Fibroblast of lung (primary cell): ENCODE measurements around the gene P2RX1. TPM values are rescaled to one million over a fixed set of nuclear protein-coding genes. Genes with fewer than 3 reads are reported as not detected.

Experiments
- DNase-seq, 2 donors: peaks; one replicate each; pipeline versions ENCODE4 v3.0.0 to v3.0.0-alpha.2; 2010; ENCODE audit warnings: low read depth in 2 of 2
- H2AFZ ChIP-seq: 2 replicates; pipeline ENCODE4 v1.5.1; 2012; ENCODE audit warnings: low read length, control low read depth, inconsistent platforms
- H3K27ac ChIP-seq: 2 replicates; pipeline ENCODE4 v1.5.1; 2011; ENCODE audit warnings: low read length, control low read depth; ENCODE audit not compliant: insufficient read depth
- H3K27me3 ChIP-seq: 2 replicates; pipeline ENCODE4 v1.5.1; 2011; ENCODE audit warnings: mild to moderate bottlenecking, low read length; ENCODE audit not compliant: control insufficient read depth, insufficient read depth
- H3K36me3 ChIP-seq: 2 replicates; pipeline ENCODE4 v1.5.1; 2011; ENCODE audit warnings: low read length; ENCODE audit not compliant: control insufficient read depth, insufficient read depth
- H3K4me1 ChIP-seq: 2 replicates; pipeline ENCODE4 v1.5.1; 2011; ENCODE audit warnings: low read length; ENCODE audit not compliant: control insufficient read depth, insufficient read depth; ENCODE audit errors: extremely low read depth
- H3K4me2 ChIP-seq: 2 replicates; pipeline ENCODE4 v1.5.1; 2011; ENCODE audit warnings: low read length, control low read depth; ENCODE audit not compliant: insufficient read depth; ENCODE audit errors: extremely low read depth
- H3K4me3 ChIP-seq, 4 experiments: fragments of 200-600 bp in 1 of 4; sonication (generic) in 1 of 4; replicated peaks in 1 of 4; 2 replicates each; pipeline ENCODE4 v1.5.1; 2011 to 2016; ENCODE audit warnings: low read length in 4 of 4, low read depth in 3 of 4, mild to moderate bottlenecking in 3 of 4, control low read depth in 2 of 4, inconsistent platforms in 1 of 4, mixed read lengths in 1 of 4; ENCODE audit not compliant: insufficient read depth in 1 of 4; ENCODE audit errors: control extremely low read depth in 1 of 4
- H3K79me2 ChIP-seq: 2 replicates; pipeline ENCODE4 v1.5.1; 2012; ENCODE audit warnings: mild to moderate bottlenecking, low read length, inconsistent platforms; ENCODE audit not compliant: control insufficient read depth, insufficient read depth
- H3K9ac ChIP-seq: 2 replicates; pipeline ENCODE4 v1.5.1; 2011; ENCODE audit warnings: mild to moderate bottlenecking, low read length, control low read depth; ENCODE audit not compliant: insufficient read depth
- H3K9me3 ChIP-seq: 2 replicates; pipeline ENCODE4 v1.5.1; 2012; ENCODE audit warnings: low read depth, low read length; ENCODE audit not compliant: control insufficient read depth, insufficient read depth
- H4K20me1 ChIP-seq: 2 replicates; pipeline ENCODE4 v1.5.1; 2011; ENCODE audit warnings: low read length; ENCODE audit not compliant: control insufficient read depth, insufficient read depth; ENCODE audit errors: extremely low read depth
- CTCF ChIP-seq, 2 donors: IDR thresholded peaks in 1 of 2; conservative IDR thresholded peaks in 1 of 2; 1 replicate in 1 of 2; 2 replicates in 1 of 2; pipeline ENCODE4 v1.5.1; 2011 to 2012; ENCODE audit warnings: low read length in 2 of 2, control low read depth in 1 of 2, inconsistent platforms in 1 of 2, low read depth in 1 of 2, mild to moderate bottlenecking in 1 of 2
- EZH2 ChIP-seq: IDR thresholded peaks from 2 replicates; pipeline ENCODE4 v1.5.1; 2012; ENCODE audit warnings: low read length, control low read depth, mild to moderate bottlenecking; ENCODE audit errors: missing control alignments
- polyA plus RNA-seq, 2 donors: library from polyadenylated mRNA; depleted of rRNA in 1 of 2; stranded (reverse) in 1 of 2; unstranded in 1 of 2; fragments of >200 nt; gene quantifications; 2 replicates each; pipeline ENCODE4 v1.2.1, GENCODE V29; 2011 to 2012; ENCODE audit warnings: missing spikeins in 1 of 2
- total RNA-seq: library from RNA; depleted of rRNA; stranded (reverse); fragments of >200 nt; gene quantifications from 2 replicates; pipeline ENCODE4 v1.2.1, GENCODE V29; 2014

The P2RX1 gene
- total and polyA plus RNA-seq, 2 donors (not counting 1 experiment from before 2014, with no cell fraction given): under 0.01 TPM; not detected in 1

- Histone ChIP-seq H2AFZ (no peak overlapping the region), H3K4me1 (peaks cover 5% of the 10 kb centered on the region), H3K27ac (no peak overlapping the region), H3K36me3 (no peaks in the 10 kb centered on the region), H4K20me1 (no peaks in the 10 kb centered on the region), H3K79me2 (no peaks in the 10 kb centered on the region), H3K9ac (no peak overlapping the region), H3K27me3 (no peaks in the 10 kb centered on the region), H3K9me3 (no peaks in the 10 kb centered on the region), H3K4me3 (no peak overlapping the region), H3K4me2 (no peak overlapping the region)
- TF ChIP-seq CTCF (conservative IDR thresholded peaks at IDR 0.05 in 1 of 2, IDR thresholded peaks at IDR 0.05 in 1 of 2; ENCODE audit: low read depth in 1 of 2, low read length in 2 of 2) (no peak), EZH2 (no peak)
- DNase-seq: no peak
Observed at GRCh38 chr17:3890878-3891219, 25.4 kb downstream of the P2RX1 start.

GRCh38 chr17:3890082-3890877, 26.0 kb downstream of the P2RX1 start:
- Histone ChIP-seq H3K4me3 (no peak overlapping the region), H3K4me1 (peaks cover 5% of the 10 kb centered on the region), H2AFZ (no peak overlapping the region), H3K27ac (peak overlapping the region; percentile 27), H3K27me3 (no peaks in the 10 kb centered on the region), H3K36me3 (no peaks in the 10 kb centered on the region), H3K9me3 (no peaks in the 10 kb centered on the region), H4K20me1 (no peaks in the 10 kb centered on the region), H3K79me2 (no peaks in the 10 kb centered on the region), H3K9ac (no peak overlapping the region), H3K4me2 (peak overlapping the region; percentile 35)
- TF ChIP-seq EZH2: no peak
- no peak for TF ChIP-seq CTCF (conservative IDR thresholded peaks at IDR 0.05 in 1 of 2, IDR thresholded peaks at IDR 0.05 in 1 of 2; ENCODE audit: low read depth in 1 of 2, low read length in 2 of 2)
- peak; percentile 81 to 92 for DNase-seq

- DNase-seq: peak in 1 of 2 donors; percentile 12
- peak overlapping the region; percentile 43 for H3K27ac ChIP-seq
- H3K27me3 ChIP-seq: no peaks in the 10 kb centered on the region
- no peak overlapping the region for H2AFZ ChIP-seq
- peaks cover 5% of the 10 kb centered on the region for H3K4me1 ChIP-seq
- peak overlapping the region; percentile 35 for H3K4me2 ChIP-seq
- H3K36me3 ChIP-seq: no peaks in the 10 kb centered on the region
- TF ChIP-seq EZH2 (no peak), CTCF (conservative IDR thresholded peaks at IDR 0.05 in 1 of 2, IDR thresholded peaks at IDR 0.05 in 1 of 2; ENCODE audit: low read depth in 1 of 2, low read length in 2 of 2) (no peak)
- no peak overlapping the region for H3K9ac ChIP-seq
- no peaks in the 10 kb centered on the region for H4K20me1 ChIP-seq
- H3K79me2 ChIP-seq: no peaks in the 10 kb centered on the region
- H3K4me3 ChIP-seq: no peak overlapping the region
- H3K9me3 ChIP-seq: no peaks in the 10 kb centered on the region
Observed at GRCh38 chr17:3889325-3890012, 26.8 kb downstream of the P2RX1 start.
